AG20443 (cell line): ENCODE measurements around the gene ZCCHC8.
"Not testable (repeated sequence)": the region's sequence is repeated elsewhere in the genome, so short reads cannot be mapped to it uniquely, and the experiment has no call there.

Experiments used
- DNase-seq: peaks from one replicate; pipeline ENCODE4 v3.0.0; 2012; ENCODE audit warnings: low spot score, mixed read lengths

The ZCCHC8 gene

GRCh38 chr12:122471324-122472226, 29.2 kb downstream of the ZCCHC8 start:
- peak; percentile 51 for DNase-seq

GRCh38 chr12:122470576-122470975, 30.2 kb downstream of the ZCCHC8 start:
- DNase-seq, result not testable (repeated sequence)

GRCh38 chr12:122469856-122470255, 30.9 kb downstream of the ZCCHC8 start:
- DNase-seq, result not testable (repeated sequence)

- DNase-seq, result no peak
Measured at GRCh38 chr12:122467983-122468382, 32.7 kb downstream of the ZCCHC8 start.

DNA sequence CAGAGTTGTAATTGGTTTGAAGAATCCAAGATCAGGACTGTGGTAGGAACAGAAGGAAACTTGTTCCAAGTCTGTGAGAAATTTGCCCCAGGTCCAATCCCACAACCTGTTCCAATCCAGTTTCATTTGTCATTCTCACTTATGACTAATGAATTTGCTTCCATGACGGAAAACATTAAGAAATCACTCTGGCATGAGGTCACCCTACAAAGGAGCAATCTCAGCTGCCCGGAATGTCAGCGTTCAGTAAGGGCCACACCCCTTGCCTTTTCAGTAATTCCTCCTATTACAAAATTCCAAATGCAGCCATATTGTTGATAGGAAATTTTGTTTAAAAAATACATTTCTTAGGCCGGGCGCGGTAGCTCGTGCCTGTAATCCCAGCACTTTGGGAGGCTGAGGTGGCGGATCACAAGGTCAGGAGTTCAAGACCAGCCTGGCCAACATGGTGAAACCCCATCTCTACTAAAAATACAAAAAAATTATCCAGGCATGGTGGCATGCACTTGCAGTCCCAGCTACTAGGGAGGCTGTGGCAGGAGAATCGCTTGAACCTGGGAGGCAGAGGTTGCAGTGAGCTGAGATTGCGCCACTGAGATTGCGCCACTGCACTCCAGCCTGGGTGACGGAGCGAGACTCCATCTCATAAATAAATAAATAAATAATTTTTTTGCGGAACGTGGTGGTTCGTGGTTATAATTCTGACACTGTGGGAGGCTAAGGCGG, 36.3 kb downstream of the ZCCHC8 start:
- peak; percentile 94 for DNase-seq

DNA sequence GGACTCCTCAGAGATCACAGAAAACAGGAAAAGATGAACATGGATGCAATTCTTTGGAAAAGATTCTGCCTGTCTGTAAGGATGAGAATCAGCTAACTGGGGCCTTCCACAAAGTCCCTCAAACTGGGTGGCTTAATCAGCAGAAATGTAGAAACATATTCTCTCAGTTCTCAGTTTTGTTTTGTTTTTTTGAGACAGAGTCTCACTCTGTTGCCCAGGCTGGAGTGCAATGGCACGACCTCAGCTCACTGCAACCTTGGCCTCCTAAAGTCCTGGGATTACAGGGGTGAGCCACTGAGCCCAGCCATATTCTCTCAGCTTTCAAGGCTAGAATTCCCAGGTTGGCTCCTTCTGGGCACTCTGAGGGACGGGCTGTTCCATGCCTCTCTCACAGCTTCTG, 40.1 kb downstream of the ZCCHC8 start:
- DNase-seq, result no peak

- no peak for DNase-seq
Measured at GRCh38 chr12:122460061-122460460, 40.7 kb downstream of the ZCCHC8 start.

DNA sequence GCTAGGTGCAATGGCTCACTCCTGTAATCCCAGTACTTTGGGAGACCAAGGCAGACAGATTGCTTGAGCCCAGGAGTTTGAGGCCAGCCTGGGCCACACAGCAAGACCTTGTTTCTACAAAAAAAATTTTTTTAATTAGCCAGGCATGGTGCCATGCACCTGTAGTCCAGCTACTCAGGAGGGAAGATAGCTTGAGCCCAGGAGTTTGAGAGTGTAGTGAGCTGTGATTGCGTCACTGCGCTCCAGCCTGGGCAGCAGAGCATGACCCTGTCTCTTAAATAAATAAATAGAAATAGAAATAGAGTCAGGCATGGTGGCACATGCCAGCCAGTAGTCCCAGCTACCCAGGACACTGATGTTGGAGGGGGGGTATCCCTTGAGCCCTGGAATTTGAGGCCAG, 41.5 kb downstream of the ZCCHC8 start:
- DNase-seq, result no peak

DNA sequence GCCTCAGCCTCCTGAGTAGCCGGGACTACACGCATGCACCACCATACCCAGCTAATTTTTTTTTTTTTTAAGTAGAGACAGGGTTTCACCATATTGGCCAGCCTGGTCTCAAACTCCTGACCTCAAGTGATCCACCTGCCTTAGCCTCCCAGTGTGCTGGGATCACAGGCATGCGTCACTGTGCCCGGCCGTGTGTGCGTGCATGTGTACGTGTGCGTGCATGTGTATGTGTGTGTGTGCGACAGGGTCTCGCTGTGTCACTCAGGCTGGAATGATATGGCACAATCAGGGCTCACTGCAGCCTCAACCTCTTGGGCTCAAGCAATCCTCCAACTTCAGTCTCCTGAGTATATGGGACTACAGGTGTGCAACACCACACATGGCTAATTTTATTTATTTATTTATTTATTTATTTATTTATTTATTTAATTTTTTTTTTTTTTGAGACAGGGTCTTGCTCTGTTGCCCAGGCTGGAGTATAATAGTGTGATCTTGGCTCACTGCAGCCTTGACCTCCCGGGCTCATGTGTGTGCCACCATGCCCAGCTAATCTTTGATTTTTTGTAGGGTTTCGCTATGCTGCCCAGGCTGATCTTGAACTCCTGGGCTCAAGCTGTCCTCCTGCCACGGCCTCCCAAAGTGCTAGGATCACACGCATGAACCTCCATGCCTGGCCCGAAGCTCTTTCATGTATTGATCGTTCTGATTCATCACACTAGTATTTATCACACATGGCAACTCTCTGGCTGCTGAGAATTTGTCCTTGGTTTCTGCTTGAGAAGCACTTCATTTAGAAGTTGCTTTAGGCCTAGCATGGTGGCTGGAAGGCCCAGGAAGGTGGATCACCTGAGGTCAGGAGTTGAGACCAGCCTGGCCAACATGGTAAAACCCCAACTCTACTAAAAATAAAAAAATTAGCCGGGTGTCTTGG, 42.4 kb downstream of the ZCCHC8 start:
- DNase-seq, result no peak

- no peak for DNase-seq
Measured at GRCh38 chr12:122457627-122458026, 43.1 kb downstream of the ZCCHC8 start.

DNA sequence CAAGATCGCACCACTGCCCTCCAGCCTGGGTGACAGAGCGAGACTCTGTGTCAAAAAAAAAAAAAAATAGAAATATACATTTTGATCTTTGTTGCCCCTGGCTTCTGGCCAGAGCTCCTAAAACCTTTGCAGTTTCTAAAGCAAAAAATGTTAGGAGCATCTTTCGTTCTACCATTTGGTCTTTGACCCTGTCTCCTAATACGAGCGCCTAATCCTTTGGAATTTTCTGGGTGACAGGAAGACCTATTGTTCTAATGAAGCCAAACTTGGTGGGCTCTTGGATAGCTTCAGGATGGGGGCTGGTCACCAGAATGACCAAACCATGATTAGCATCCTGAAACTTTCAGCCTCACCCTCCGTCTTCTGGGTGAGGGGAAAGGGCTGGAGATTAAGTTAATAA, 46.0 kb downstream of the ZCCHC8 start:
- no peak for DNase-seq

DNA sequence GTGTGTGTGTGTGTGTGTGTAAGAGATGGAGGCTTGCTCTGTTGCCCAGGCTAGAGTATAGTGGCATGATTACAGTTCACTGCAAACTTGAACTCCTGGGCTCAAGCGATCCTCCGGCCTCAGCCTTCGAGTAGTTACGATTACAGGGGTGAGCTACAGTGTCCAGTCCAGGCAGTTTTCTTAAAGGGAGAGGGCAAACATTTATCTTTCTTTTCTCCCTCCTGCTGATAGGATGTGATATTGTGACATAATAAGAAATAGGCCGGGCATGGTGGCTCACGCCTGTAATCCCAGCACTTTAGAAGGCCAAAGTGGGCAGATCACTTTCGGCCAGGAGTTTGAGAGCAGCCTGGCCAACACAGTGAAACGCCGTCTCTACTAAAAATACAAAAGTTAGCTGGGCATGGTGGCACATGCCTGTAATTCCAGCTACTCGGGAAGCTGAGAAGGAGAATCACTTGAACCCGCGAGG, 46.4 kb downstream of the ZCCHC8 start:
- no peak for DNase-seq

GRCh38 chr12:122452701-122453285, 47.9 kb downstream of the ZCCHC8 start:
- no peak for DNase-seq

- DNase-seq, result no peak
Measured at GRCh38 chr12:122449317-122449716, 51.4 kb downstream of the ZCCHC8 start.

GRCh38 chr12:122447825-122448224, 52.9 kb downstream of the ZCCHC8 start:
- DNase-seq, result not testable (repeated sequence)

- not testable (repeated sequence) for DNase-seq
Measured at GRCh38 chr12:122446390-122446789, 54.3 kb downstream of the ZCCHC8 start.

- DNase-seq, result not testable (repeated sequence)
Measured at GRCh38 chr12:122444071-122444470, 56.7 kb downstream of the ZCCHC8 start.

DNA sequence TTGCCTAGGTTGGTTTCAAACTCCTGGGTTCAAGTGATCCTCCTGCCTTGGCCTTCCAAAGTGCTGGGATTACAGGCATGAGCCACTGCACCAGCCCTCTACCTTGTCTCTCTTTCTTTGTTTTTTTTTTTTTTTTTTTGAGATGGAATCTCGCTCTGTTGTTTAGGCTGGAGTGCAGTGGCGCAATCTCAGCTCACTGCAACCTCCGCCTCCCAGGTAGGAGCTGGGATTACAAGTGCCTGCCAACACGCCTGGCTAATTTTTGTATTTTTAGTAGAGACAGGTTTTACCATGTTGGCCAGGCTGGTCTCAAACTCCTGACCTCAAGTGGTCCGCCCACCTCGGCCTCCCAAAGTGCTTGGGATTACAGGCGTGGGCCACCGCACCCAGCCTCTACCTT, 61.9 kb downstream of the ZCCHC8 start:
- DNase-seq, result not testable (repeated sequence)

GRCh38 chr12:122437656-122438121, 63.0 kb downstream of the ZCCHC8 start:
- DNase-seq, result peak; percentile 89

DNA sequence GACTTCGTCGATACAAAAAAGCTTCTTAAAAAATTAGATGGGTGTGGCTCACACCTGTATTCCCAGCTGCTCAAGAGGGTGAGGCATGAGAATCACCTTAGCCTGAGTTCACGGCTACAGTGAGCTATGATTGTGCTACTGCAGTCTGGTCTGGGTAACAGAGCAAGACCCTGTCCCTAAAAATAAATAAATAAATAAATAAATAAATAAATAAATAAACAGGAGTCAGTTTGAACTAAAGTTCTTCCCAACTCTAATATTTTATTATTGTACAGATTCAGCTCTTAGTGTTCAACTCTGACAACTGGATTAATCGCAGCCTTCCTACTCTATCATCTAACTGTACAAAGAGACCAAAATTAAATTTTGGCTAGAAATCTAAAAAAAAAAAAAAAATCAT, 65.5 kb downstream of the ZCCHC8 start:
- DNase-seq, result no peak

GRCh38 chr12:122429043-122429442, 71.7 kb downstream of the ZCCHC8 start:
- not testable (repeated sequence) for DNase-seq
